Measurements from ENCODE around the gene C16orf90.
A peak's percentile ranks its signal among the peaks of the same experiment; 100 is the strongest.
"Not testable (repeated sequence)": the region's sequence is repeated elsewhere in the genome, so short reads cannot be mapped to it uniquely, and the experiment has no call there.

C16orf90 gene

DNA sequence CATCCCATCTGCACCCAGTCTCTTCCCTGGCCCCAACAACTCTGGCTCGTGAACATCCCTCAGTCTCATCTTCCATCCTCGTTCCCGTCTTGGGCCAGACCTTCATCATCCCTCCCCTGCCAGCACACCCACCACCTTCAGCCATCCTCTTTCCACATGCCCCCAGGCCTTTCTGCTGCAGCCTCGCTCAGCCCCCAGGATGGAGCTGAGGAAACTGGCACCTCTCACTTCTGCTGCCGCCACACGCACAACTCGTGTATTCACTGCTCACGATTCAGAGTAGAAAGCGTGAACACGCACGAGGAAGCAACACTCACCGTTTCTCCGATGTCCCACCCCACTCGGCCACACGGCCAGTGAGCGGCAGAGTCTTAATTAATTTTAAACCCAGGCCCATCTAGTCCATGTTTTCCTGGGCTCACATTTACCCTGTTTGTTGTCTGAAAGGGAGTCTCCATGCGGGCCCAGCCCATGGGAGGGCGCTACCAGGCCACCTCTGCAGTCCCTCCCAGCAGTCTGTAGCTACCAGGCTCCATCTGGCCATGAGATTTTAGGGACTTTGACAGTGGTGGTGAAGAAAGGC is 12.5 kb downstream of the C16orf90 start:
- no peak for DNase-seq (ENCODE audit: low read depth)

DNA sequence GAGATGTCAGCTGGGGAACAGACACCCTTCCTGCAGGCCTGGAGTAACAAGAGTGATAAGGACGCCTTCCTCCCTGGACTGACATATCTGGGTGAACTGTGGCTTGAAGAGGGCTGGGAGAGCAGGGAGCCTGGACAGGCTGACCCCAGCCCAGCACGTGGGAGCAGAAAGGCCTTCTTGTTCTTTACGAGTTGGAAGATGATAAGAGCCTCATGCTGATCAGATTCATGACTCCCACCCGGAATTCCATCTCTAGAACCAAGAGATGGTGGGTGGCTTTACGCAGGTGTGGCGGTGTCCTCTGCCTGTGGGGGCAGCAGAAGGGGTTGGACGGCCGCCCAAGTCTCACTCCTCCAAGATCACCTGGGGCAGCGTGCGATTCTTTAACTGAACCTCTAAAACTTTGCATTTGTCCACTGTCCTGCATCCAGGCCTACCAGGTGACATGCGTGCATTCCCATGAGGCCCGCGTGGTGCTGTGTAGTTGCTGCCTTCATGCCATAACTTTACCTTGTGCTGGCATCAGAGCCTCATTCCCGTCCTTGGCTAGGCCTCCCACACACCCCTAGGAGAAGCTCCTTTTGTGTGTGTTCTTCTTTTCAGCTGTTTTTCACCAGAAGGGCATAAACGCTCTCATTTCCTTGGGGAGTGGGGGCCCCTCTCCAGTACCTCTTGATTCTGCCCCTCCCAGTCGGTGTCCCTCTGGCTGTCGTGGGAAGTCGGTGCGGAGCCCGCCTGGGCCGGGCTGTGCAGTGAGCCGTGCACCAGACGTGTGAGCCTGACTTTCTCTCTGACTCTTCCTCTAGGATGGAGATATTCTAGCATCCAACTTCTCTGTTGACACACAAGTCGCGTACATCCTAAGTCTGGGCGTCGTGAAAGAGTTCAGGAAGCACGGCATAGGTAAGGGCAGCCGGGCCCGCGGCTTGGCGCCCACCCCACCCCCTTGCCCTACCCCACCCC is 13.3 kb downstream of the C16orf90 start:
- no peak for DNase-seq (ENCODE audit: low read depth)

DNA sequence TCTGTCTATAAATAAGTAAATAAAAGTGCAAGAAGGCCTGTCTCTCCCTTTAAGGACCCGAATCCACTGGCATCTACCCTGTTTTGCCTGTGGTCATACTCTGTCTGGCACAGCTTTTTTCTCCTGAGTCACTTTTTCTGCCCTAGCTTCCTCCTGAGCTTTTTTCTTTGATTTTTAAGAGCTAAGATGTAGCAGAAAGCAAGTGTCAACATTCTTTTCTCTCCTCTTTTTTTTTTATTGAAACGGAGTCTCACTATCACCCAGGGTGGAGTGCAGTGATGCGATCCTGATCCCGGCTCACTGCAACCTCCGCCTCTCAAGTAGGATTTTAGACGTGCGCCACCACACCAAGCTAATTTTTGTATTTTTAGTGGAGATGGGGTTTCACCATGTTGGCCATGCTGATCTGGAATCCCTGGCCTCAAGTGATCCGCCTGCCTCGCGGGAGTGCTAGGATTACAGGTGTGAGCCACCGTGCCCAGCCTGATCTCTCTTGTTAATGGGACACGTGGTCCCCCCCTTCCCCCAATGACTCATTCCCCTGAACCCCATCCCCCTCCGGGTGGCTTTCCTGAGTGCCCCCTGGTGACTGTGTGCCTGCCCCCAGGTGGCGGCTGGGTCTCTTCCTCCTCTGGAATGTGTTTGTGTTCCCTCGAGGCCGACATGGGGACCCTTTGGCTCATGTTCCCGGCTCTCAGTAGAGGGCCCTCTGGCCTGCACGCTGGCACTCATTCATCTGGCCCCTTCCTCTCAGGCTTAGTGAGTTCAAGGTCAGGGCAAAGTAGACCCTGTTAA is 14.2 kb downstream of the C16orf90 start:
- DNase-seq (ENCODE audit: low read depth): no peak

- DNase-seq (ENCODE audit: low read depth): no peak
These were observed 15.6 kb downstream of the C16orf90 start for GRCh38 chr16:3479654-3480216.

- DNase-seq (ENCODE audit: low read depth): no peak
These were observed 16.9 kb downstream of the C16orf90 start for GRCh38 chr16:3478242-3478925.

DNA sequence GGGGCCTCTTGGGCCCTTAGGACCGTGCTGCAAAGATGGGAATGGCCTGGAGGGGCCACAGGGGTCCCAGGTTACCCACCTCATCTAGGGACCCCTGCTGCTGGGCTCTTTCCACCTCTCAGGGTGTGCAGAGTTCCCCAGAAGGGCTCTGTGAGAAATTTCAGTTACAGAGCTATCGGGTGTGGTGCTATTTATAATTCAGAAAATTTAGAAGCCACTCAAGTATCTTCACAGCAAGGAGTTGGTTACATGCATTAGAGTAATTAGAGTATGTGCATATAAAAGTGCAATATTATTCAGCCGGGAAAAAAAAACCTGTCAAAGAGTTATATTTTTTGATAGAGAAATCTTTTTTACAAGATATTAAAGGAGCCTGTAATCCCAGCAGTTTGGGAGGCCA is 18.9 kb downstream of the C16orf90 start:
- no peak for DNase-seq (ENCODE audit: low read depth)

DNA sequence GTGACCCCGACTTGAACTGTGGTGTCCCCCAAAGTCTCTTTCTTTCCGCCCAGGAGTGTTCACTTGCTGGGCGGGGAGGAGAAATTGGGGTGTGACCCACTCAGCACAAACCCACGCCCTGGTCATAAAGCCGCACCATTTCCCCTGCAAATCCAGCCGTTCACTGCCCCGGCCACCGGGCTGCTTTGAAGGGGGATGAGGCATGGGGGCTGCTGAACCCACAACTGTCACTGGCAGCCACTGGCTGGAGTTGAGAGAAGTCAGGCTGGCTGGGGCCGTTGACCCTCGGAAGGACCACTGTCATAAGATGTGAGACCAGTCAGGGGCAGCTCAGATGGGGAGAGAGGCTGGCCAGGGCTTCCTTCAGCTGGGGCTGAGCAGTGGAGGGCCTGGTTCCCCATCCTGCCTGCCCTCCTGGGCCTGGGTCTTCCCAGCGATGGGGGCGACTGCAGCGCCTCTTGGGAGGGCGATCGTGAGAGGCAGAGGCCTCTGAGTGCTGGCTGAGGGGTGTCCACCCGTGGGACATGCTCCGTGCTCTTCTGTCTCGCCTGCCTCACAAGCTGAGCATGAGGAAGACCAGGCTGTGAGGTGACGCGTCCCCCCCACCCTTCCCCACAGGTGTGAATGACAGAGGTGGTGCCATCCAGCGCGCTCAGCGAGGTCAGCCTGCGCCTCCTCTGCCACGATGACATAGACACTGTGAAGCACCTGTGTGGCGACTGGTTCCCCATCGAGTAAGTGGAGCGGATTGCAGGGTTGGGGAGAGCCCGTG is 19.5 kb downstream of the C16orf90 start:
- DNase-seq (ENCODE audit: low read depth): no peak

DNA sequence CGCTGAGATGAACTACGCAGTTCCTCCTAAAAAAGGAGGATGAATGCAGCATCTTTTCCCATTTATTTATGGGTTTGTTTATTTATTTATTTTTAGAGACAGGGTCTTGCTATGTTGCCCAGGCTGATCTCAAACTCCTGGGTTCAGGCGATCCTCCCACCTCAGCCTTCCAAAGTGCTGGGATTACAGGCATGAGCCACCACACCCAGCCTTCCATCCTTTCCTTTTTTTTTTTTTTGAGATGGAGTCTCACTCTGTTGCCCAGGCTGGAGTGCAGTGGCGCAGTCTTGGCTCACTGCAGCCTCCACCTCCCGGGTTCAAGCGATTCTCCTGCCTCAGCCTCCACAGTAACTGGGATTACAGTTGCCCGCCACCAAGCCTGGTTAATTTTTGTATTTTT is 20.4 kb downstream of the C16orf90 start:
- not testable (repeated sequence) for DNase-seq (ENCODE audit: low read depth)

DNA sequence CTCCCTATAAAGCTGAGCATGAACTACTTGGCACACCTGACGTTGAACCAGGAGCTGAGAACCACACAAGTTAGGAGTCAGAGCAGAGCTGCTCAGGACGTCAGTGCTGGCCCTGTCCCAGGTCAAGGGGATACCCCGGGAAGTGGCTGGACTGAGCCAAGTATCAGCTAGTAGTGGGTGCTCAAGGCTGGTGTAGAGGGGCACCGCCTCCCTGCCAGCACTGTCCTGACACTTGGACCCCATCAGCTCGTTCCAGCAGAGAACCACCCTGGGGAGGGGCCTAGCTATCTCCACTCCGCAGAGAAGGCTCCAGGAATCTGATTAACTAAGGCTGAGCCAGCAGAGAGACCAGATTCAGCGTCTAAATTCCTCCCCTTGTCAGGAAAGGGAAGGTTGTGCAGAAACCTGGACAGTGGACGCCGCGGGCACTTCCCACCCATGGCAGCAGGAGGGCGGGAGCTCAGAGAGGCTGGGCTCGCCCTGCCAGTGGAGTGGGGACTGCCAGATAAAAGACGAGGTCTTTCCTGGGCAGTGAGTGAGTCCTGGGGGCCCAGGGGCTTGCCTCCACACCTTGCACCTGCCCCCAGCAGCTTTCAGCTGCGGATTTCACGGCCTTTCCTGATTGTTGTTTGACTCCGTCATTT is 21.0 kb downstream of the C16orf90 start:
- DNase-seq (ENCODE audit: low read depth): no peak

- DNase-seq (ENCODE audit: low read depth): not testable (repeated sequence)
These were observed 21.7 kb downstream of the C16orf90 start for GRCh38 chr16:3473596-3473943.

- DNase-seq (ENCODE audit: low read depth): peak; percentile 54
These were observed 22.3 kb downstream of the C16orf90 start for GRCh38 chr16:3472878-3473595.

DNA sequence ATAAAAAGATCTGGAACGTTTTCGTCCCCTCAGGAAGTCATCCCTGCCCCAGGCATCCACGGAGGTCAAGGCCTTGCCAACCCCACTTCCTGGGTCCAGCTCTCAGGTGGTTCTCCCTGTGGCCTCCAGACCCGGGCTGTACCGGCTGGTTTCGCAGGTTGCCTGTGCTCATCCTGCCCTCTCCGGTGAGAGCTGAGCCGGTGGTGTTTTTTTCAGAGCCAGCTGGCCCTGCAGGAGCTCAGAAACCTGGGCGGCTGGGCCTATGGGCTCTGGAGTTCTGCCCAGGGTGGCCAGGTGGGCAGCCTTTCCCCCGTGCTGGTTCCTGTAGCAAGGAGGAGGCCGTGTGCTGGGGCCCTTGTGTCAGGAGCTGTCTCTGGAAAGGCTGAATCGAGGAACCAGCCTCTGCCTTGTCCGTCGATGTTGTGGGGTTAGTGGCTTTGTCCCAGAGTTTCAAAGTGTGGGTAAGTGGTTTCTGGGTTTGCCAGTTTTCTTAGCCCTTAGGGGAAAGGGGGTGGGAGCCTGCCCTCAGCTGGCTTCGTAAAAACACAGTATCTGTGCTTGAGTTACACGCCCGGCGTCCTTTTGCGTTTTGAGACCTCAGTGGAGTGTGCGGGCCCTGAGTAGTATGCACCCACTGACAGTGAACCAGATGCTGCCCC is 23.6 kb downstream of the C16orf90 start:
- DNase-seq (ENCODE audit: low read depth): no peak

- DNase-seq (ENCODE audit: low read depth): no peak
These were observed 24.6 kb downstream of the C16orf90 start for GRCh38 chr16:3470723-3471122.

- DNase-seq (ENCODE audit: low read depth): no peak
These were observed 25.6 kb downstream of the C16orf90 start for GRCh38 chr16:3469736-3470135.

DNA sequence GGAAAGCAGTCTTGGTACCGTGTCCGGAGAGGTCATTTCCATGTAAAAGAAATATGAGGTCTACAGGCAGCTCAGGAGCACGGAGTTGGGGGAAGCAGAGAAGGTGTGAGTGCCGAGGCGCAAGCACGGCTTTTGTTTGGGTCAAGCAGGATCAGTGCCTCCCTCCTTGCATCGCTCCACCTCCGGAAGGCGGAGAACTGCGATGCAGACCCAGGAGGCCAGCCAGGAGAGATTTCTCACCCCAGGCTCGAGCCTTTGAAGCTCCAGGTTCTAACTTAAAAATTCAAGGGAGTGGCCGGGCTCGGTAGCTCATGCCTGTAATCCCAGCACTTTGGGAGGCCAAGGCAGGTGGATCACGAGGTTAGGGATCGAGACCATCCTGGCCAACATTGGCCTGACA is 26.8 kb downstream of the C16orf90 start:
- no peak for DNase-seq (ENCODE audit: low read depth)

DNA sequence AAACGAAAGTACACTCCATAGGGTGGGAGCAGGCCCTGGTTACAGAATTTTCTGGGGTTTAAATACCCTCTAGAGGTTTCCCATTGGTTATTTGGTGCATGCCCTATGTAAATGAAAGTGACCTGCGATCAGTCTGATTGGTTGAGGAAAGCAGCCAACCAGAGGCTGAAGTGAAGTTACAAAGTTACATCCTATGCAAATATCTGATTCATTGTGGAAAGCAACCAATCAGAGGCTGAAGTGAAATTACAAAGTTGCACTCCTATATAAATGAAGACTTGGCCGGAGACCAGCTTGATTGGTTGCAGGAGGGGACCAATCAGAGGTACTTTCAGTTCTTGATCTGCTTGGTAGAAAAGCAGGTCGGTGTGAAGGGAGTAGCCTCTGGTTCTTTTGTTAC is 27.4 kb downstream of the C16orf90 start:
- DNase-seq (ENCODE audit: low read depth): peak; percentile 54

GRCh38 chr16:3467182-3467581 is 28.1 kb downstream of the C16orf90 start:
- no peak for DNase-seq (ENCODE audit: low read depth)

DNA sequence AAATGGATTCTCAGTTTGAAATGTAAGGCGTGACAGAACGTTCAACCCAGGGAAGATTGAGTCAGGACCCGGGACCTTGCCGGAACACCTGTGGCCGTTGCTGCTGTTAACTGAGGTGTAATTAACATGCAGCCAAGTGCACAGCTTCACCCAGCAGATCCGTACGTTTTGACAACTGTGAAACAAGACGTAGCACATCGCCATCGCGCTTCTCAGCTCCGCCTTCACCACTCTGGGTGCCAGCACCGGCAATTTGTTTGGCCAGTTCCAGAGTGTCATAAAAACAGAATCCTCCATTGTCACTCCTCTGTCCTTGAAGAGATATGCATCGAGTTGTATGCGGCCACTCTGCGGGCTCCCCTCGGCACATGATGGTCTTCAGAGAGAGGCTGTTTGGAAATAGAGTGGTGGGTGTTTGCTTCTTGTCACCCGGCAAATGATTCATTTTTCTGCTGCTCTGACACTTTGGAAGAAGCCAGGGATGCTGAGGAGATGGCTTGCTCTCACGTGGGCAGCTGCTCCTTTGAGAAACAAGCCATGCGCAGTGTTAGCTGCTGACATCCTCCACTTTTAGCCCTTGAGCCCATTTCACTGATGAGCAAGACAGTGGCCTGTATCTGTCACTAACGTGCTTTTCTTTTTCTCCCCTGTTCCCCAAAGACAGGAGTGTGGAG is 29.2 kb downstream of the C16orf90 start:
- no peak for DNase-seq (ENCODE audit: low read depth)

DNA sequence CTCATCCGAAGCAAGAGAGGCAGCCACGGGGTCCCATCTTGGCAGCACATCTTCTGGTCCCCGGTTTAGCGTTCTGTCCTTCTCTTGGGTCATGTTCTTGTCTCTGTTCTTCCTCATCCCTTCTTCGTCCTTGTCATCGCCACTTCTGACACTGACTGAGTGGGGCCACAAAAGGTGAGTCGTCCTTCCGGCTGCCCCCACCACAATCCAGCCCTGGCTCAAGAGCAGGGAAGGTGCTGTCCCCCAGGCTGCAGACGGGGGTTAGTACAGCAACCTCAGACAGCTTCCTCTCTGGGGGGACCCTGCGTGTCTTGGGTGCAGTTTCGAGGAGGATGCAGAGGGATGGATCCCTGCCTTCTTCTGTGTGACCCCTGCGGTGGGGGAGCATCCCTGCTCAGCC is 30.0 kb downstream of the C16orf90 start:
- no peak for DNase-seq (ENCODE audit: low read depth)

Data from ELR (cell line).